Measurements from ENCODE around the gene NEURL1. TPM values are rescaled to one million over a fixed set of nuclear protein-coding genes. Genes with fewer than 3 reads are reported as not detected.

The NEURL1 gene
- total RNA-seq, 1 experiment from 2014 or later, result 0.10 TPM

DNA sequence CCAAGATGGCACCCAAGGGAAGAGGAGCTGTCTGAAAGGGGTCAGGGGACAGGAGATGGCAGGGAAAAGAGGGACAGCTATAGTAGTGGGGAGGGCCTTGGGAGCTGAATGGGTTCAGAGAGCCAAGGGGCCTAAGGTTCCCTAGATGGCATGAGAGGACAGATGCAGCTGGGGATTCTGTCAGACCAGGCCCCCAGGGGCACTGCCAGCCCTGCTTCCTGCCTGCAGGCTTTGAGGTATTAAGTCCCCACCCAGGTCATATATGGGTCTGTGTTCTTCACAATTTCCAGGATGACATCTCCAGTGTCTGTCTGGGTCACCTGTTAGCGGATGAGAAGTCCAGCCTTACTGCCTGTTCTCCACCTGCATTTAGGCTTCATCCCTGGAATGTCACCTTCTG, 56.7 kb downstream of the NEURL1 start:
- no peak overlapping the region for H3K4me3 ChIP-seq (ENCODE audit: low read depth in 2 of 2, low read length in 2 of 2)
- BruUV-seq (replicated peaks), result no TSS peak
- no peaks in the 10 kb centered on the region for H3K9me3 ChIP-seq (ENCODE audit: control insufficient read depth, insufficient read depth, low read depth, low read length)
- peaks cover 8% of the 10 kb centered on the region for H3K27me3 ChIP-seq (ENCODE audit: control insufficient read depth, insufficient read depth, low read length)
- no peak for DNase-seq (ENCODE audit: low read depth, low spot score)
- H3K36me3 ChIP-seq (ENCODE audit: control insufficient read depth, insufficient read depth, low read length), result no peaks in the 10 kb centered on the region
- in situ Hi-C loops (cut with HindIII; ENCODE audit: low pct_unique_long_range_greater_than_20kb, low sequenced_read_pairs) (no loop called here), intact Hi-C loops (cut with micrococcal nuclease; ENCODE audit: unreplicated experiment) (no loop called here)
- ChIA-PET POLR2A (no interaction called here), CTCF (no interaction called here)
- TF ChIP-seq SIN3A (IDR thresholded peaks at IDR 0.05; ENCODE audit: borderline replicate concordance, insufficient read depth, low read depth, low read length), result no peak
- TF ChIP-seq POLR2AphosphoS5 (IDR thresholded peaks at IDR 0.05; ENCODE audit: low read depth, low read length), result no peak
- no peak for TF ChIP-seq TCF7L2 (IDR thresholded peaks at IDR 0.05; ENCODE audit: low read depth, low read length)
- TF ChIP-seq, protein P1, sequence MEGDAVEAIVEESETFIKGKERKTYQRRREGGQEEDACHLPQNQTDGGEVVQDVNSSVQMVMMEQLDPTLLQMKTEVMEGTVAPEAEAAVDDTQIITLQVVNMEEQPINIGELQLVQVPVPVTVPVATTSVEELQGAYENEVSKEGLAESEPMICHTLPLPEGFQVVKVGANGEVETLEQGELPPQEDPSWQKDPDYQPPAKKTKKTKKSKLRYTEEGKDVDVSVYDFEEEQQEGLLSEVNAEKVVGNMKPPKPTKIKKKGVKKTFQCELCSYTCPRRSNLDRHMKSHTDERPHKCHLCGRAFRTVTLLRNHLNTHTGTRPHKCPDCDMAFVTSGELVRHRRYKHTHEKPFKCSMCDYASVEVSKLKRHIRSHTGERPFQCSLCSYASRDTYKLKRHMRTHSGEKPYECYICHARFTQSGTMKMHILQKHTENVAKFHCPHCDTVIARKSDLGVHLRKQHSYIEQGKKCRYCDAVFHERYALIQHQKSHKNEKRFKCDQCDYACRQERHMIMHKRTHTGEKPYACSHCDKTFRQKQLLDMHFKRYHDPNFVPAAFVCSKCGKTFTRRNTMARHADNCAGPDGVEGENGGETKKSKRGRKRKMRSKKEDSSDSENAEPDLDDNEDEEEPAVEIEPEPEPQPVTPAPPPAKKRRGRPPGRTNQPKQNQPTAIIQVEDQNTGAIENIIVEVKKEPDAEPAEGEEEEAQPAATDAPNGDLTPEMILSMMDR (IDR thresholded peaks at IDR 0.05), result no peak
- TF ChIP-seq, protein P2, sequence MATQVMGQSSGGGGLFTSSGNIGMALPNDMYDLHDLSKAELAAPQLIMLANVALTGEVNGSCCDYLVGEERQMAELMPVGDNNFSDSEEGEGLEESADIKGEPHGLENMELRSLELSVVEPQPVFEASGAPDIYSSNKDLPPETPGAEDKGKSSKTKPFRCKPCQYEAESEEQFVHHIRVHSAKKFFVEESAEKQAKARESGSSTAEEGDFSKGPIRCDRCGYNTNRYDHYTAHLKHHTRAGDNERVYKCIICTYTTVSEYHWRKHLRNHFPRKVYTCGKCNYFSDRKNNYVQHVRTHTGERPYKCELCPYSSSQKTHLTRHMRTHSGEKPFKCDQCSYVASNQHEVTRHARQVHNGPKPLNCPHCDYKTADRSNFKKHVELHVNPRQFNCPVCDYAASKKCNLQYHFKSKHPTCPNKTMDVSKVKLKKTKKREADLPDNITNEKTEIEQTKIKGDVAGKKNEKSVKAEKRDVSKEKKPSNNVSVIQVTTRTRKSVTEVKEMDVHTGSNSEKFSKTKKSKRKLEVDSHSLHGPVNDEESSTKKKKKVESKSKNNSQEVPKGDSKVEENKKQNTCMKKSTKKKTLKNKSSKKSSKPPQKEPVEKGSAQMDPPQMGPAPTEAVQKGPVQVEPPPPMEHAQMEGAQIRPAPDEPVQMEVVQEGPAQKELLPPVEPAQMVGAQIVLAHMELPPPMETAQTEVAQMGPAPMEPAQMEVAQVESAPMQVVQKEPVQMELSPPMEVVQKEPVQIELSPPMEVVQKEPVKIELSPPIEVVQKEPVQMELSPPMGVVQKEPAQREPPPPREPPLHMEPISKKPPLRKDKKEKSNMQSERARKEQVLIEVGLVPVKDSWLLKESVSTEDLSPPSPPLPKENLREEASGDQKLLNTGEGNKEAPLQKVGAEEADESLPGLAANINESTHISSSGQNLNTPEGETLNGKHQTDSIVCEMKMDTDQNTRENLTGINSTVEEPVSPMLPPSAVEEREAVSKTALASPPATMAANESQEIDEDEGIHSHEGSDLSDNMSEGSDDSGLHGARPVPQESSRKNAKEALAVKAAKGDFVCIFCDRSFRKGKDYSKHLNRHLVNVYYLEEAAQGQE (IDR thresholded peaks at IDR 0.05; ENCODE audit: insufficient read depth in 1 of 2, low read depth in 2 of 2, low read length in 1 of 2), result no peak
- no peaks in the 10 kb centered on the region for H3K4me1 ChIP-seq (ENCODE audit: control insufficient read depth, insufficient read depth, low read length)
- no peak for ATAC-seq
- no peak overlapping the region for H3K27ac ChIP-seq (ENCODE audit: low read length)

DNA sequence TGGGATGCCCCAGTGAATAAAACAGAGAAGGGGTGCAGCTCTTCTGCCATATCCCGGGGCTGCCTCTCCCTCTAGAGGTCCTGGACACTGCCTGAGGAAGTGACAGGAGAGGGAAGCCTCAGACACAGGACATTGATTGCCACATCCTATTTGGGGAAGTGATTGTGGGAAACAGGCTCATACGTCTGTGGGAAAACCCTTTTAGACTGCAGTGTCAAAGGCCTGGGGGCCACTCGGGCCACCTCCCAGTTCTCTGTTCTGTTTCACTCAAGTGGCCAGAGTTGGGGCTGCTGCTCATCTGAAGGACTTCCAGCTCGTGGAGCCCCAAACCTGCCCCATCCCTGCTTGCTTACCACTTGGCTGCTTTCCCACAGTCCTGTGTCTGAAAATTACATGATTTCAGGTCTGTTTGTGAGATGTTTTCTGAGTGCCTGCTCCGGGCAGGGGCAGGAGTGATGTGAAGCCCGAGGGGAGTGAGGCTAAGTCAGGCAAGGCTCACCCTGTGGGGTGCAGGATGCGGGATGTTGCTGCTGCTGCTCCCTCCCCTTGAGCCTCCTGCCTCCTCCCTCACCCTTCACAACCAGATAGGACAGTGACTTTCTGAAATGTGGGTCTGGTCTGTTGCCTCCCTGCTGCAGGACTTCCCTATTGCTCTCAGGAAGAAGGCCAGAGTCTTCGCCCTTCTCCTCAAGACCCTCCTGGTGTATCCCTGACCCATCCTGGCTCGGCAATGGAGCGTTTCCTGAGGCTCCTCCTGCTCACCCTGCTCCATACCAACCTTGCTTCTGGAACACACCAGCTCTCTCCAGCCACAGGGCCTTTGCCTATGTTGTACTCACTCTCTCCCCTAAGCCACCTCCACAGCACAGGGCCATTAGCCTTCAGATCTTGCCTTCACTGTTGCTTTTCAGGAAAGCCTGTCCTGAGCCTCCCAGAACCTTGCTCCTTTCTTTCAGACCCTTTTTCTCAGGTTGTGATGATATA, 58.4 kb downstream of the NEURL1 start:
- in situ Hi-C loops (cut with HindIII; ENCODE audit: low pct_unique_long_range_greater_than_20kb, low sequenced_read_pairs), result no loop called here
- Histone ChIP-seq H3K36me3 (ENCODE audit: control insufficient read depth, insufficient read depth, low read length) (no peaks in the 10 kb centered on the region), H3K27ac (ENCODE audit: low read length) (no peak overlapping the region), H3K9me3 (ENCODE audit: control insufficient read depth, insufficient read depth, low read depth, low read length) (no peaks in the 10 kb centered on the region), H3K4me1 (ENCODE audit: control insufficient read depth, insufficient read depth, low read length) (no peaks in the 10 kb centered on the region), H3K4me3 (ENCODE audit: low read depth in 2 of 2, low read length in 2 of 2) (no peak overlapping the region), H3K27me3 (ENCODE audit: control insufficient read depth, insufficient read depth, low read length) (peaks cover 14% of the 10 kb centered on the region)
- intact Hi-C loops (cut with micrococcal nuclease; ENCODE audit: unreplicated experiment), result no loop called here
- ChIA-PET POLR2A (interaction anchor here (0.6 kb wide), 1 partner anchor 50 kb away, joined by 3 read pairs; no protein-coding TSS in a partner anchor), CTCF (interaction anchor here (1.7 kb wide), 1 partner anchor 12 kb away, joined by 4 read pairs; no protein-coding TSS in a partner anchor)
- TF ChIP-seq POLR2AphosphoS5 (IDR thresholded peaks at IDR 0.05; ENCODE audit: low read depth, low read length), result no peak
- TF ChIP-seq, protein P1 (IDR thresholded peaks at IDR 0.05), result no peak
- no peak for ATAC-seq
- no peak for DNase-seq (ENCODE audit: low read depth, low spot score)
- BruUV-seq (replicated peaks), result no TSS peak
